B cell (primary cell): Measurements from ENCODE around the gene IQSEC3.

Experiments used
- EZH2 ChIP-seq: IDR thresholded peaks from 2 replicates; pipeline ENCODE4 v1.6.1; 2012; ENCODE audit warnings: borderline replicate concordance, low read depth, mild to moderate bottlenecking, moderate library complexity, low read length; ENCODE audit not compliant: insufficient read depth, poor library complexity, severe bottlenecking
- TF ChIP-seq, protein P1 (sequence below): fragments of 200-600 bp; IDR thresholded peaks from one replicate; pipeline ENCODE4 v1.8.0; 2022; ENCODE audit warnings: antibody characterized with exemption, mild to moderate bottlenecking

DNA sequence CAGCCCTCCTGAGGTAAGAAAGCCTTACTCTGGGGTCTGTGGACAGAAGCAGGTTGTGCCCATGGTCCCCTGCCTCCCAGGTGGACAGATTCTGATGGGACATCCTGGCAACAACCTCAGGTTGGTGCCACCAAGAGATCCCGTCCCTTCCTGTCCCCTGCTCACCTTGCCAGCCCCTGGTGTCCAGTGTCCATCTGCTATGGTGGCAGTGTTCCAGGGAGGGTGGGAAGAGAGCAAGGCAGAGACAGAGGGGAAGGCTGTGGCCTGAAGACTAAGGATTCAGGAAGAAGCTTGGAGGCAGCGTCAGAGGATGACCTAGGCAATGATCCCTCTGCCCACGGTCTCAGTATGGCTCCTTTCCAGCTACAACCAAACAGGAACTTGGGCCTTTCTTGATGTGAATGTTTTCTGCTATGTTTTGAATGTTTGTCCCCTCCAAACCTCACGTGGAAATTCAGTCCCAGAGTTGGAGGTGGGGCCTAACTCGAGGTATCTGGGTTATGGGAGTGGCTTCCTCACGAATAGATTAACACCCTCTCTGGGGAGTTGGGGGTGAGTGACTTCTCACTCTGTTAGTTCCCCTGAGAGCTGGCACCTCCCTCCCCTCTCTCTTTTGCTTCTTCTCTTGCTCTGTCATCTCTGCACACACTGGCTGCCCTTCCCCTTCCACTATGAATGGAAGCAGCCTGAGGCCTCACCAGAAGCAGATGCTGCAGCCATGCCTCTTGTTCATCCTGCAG, 26.9 kb downstream of the IQSEC3 start:
- TF ChIP-seq, protein P1, sequence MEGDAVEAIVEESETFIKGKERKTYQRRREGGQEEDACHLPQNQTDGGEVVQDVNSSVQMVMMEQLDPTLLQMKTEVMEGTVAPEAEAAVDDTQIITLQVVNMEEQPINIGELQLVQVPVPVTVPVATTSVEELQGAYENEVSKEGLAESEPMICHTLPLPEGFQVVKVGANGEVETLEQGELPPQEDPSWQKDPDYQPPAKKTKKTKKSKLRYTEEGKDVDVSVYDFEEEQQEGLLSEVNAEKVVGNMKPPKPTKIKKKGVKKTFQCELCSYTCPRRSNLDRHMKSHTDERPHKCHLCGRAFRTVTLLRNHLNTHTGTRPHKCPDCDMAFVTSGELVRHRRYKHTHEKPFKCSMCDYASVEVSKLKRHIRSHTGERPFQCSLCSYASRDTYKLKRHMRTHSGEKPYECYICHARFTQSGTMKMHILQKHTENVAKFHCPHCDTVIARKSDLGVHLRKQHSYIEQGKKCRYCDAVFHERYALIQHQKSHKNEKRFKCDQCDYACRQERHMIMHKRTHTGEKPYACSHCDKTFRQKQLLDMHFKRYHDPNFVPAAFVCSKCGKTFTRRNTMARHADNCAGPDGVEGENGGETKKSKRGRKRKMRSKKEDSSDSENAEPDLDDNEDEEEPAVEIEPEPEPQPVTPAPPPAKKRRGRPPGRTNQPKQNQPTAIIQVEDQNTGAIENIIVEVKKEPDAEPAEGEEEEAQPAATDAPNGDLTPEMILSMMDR, result no peak
- TF ChIP-seq EZH2, result no peak
